Hepatocyte (in vitro differentiated cells): ENCODE measurements around the gene MCM5. TPM values are rescaled to one million over a fixed set of nuclear protein-coding genes. Genes with fewer than 3 reads are reported as not detected.
A peak's percentile ranks its signal among the peaks of the same experiment; 100 is the strongest.

Experiments used
- DNase-seq: peaks from one replicate; pipeline ENCODE4 v3.0.0-alpha.2; 2016; ENCODE audit warnings: low spot score
- H2AFZ ChIP-seq: fragments of 200-600 bp; sonication (generic); 2 replicates; pipeline ENCODE4 v1.6.0; 2016; ENCODE audit warnings: antibody characterized with exemption, mild to moderate bottlenecking
- H3K27ac ChIP-seq: fragments of 200-600 bp; sonication (generic); 2 replicates; pipeline ENCODE4 v1.5.1; 2016; ENCODE audit warnings: mild to moderate bottlenecking
- H3K27me3 ChIP-seq: fragments of 200-600 bp; sonication (generic); 2 replicates; pipeline ENCODE4 v1.6.1; 2016
- H3K36me3 ChIP-seq: fragments of 200-600 bp; sonication (generic); replicated peaks from 2 replicates; pipeline ENCODE4 v1.5.1; 2016; ENCODE audit warnings: low read depth; ENCODE audit not compliant: insufficient read depth
- H3K4me1 ChIP-seq: fragments of 200-600 bp; sonication (generic); 2 replicates; pipeline ENCODE4 v1.5.1; 2016; ENCODE audit warnings: mild to moderate bottlenecking, moderate library complexity; ENCODE audit not compliant: insufficient read depth
- H3K4me2 ChIP-seq: fragments of 200-600 bp; sonication (generic); 2 replicates; pipeline ENCODE4 v1.6.0; 2016
- H3K4me3 ChIP-seq: fragments of 200-600 bp; sonication (generic); 2 replicates; pipeline ENCODE4 v1.5.1; 2016; ENCODE audit warnings: mild to moderate bottlenecking
- H3K79me2 ChIP-seq: fragments of 200-600 bp; sonication (generic); 2 replicates; pipeline ENCODE4 v1.6.0; 2017; ENCODE audit warnings: mild to moderate bottlenecking
- H3K9me2 ChIP-seq: fragments of 200-600 bp; sonication (generic); replicated peaks from 2 replicates; pipeline ENCODE4 v1.6.0; 2017; ENCODE audit warnings: mild to moderate bottlenecking; ENCODE audit not compliant: insufficient read depth
- H3K9me3 ChIP-seq: fragments of 200-600 bp; sonication (generic); 2 replicates; pipeline ENCODE4 v1.5.1; 2016; ENCODE audit warnings: low read depth, mild to moderate bottlenecking
- H4K20me1 ChIP-seq: fragments of 200-600 bp; sonication (generic); 2 replicates; pipeline ENCODE4 v1.6.0; 2016; ENCODE audit warnings: mild to moderate bottlenecking; ENCODE audit not compliant: insufficient read depth, poor library complexity, severe bottlenecking
- CTCF ChIP-seq: fragments of 200-600 bp; sonication (generic); IDR thresholded peaks from 2 replicates; pipeline ENCODE4 v1.5.1; 2016; ENCODE audit warnings: antibody characterized with exemption, mild to moderate bottlenecking; ENCODE audit not compliant: poor library complexity
- EZH2 ChIP-seq: fragments of 200-600 bp; sonication (generic); IDR thresholded peaks from 2 replicates; pipeline ENCODE4 v1.6.1; 2016; ENCODE audit warnings: antibody characterized with exemption, mild to moderate bottlenecking, borderline replicate concordance
- EZH2phosphoT487 ChIP-seq: fragments of 200-600 bp; sonication (generic); IDR thresholded peaks from one replicate; pipeline ENCODE4 v1.6.1; 2018; ENCODE audit warnings: antibody characterized with exemption, mild to moderate bottlenecking, low read depth, moderate library complexity; ENCODE audit not compliant: unreplicated experiment, severe bottlenecking
- WGBS: methylation state at CpG from one replicate; pipeline ENCODE4 v1.1.6; 2016; ENCODE audit warnings: low lambda C conversion rate; ENCODE audit errors: missing lambda C conversion rate; 5-methylcytosine and 5-hydroxymethylcytosine counted together
- polyA plus RNA-seq: library from polyadenylated mRNA; unstranded; fragments of >200 nt; fragmentation: Nextera tagmentation; extraction: Ambion mirVana; gene quantifications from 2 replicates; pipeline ENCODE4 v1.2.1, GENCODE V29; 2016
- total RNA-seq: library from RNA; depleted of rRNA; stranded (reverse); fragments of >200 nt; gene quantifications from 2 replicates; pipeline ENCODE4 v1.2.3, GENCODE V29; 2014

The MCM5 gene
- total RNA-seq (16.0 and 36.1 TPM in 2 replicates), polyA plus RNA-seq (21.7 and 24.4 TPM in 2 replicates)

- Histone ChIP-seq H3K36me3 (no peaks in the 10 kb centered on the region), H3K4me1 (peaks cover 8% of the 10 kb centered on the region), H3K4me2 (peak within 1 kb of the TSS; percentile 98), H3K4me3 (peak within 1 kb of the TSS; percentile 47), H3K9me2 (no peaks in the 10 kb centered on the region), H4K20me1 (no peaks in the 10 kb centered on the region), H3K27ac (peak within 1 kb of the TSS; percentile 53), H3K27me3 (no peaks in the 10 kb centered on the region), H3K9me3 (no peaks in the 10 kb centered on the region), H3K79me2 (peaks cover 12% of the 10 kb centered on the region), H2AFZ (peak within 1 kb of the TSS; percentile 85)
- DNase-seq, result peak; percentile 98
- WGBS, result 5% methylated on average over 63 of the region's 64 CpGs
- TF ChIP-seq EZH2 (no peak), EZH2phosphoT487 (no peak), CTCF (no peak)
These were observed at the start of gene MCM5 for GRCh38 chr22:35399678-35400500. Gene MCM5, plus strand, starts transcription at chr22:35400140. Its CDS starts 299 bp downstream, at chr22:35400439.

GRCh38 chr22:35350539-35351503, 49.1 kb upstream of the MCM5 start:
- no peaks in the 10 kb centered on the region for H4K20me1 ChIP-seq
- no peaks in the 10 kb centered on the region for H3K27me3 ChIP-seq
- H3K36me3 ChIP-seq, result no peaks in the 10 kb centered on the region
- DNase-seq, result peak; percentile 94
- no peaks in the 10 kb centered on the region for H3K9me3 ChIP-seq
- peak overlapping the region; percentile 22 for H3K4me3 ChIP-seq
- peak overlapping the region; percentile 87 for H3K4me2 ChIP-seq
- H3K79me2 ChIP-seq, result no peaks in the 10 kb centered on the region
- WGBS, result 3% methylated on average over 45 of the region's 47 CpGs
- peak overlapping the region; percentile 74 for H3K27ac ChIP-seq
- peaks cover 21% of the 10 kb centered on the region for H3K4me1 ChIP-seq
- TF ChIP-seq EZH2, result no peak
- TF ChIP-seq EZH2phosphoT487, result no peak
- TF ChIP-seq CTCF, result peak; percentile 98
- H3K9me2 ChIP-seq, result no peaks in the 10 kb centered on the region
- peak overlapping the region; percentile 46 for H2AFZ ChIP-seq

GRCh38 chr22:35352214-35353111, 47.5 kb upstream of the MCM5 start:
- DNase-seq, result no peak
- H3K27me3 ChIP-seq, result no peaks in the 10 kb centered on the region
- no peak overlapping the region for H3K27ac ChIP-seq
- no peaks in the 10 kb centered on the region for H3K9me2 ChIP-seq
- peaks cover 25% of the 10 kb centered on the region for H3K4me1 ChIP-seq
- no peaks in the 10 kb centered on the region for H3K36me3 ChIP-seq
- 84% methylated on average over 19 of the region's 19 CpGs for WGBS
- H3K4me2 ChIP-seq, result no peak overlapping the region
- no peak overlapping the region for H3K4me3 ChIP-seq
- no peaks in the 10 kb centered on the region for H4K20me1 ChIP-seq
- H2AFZ ChIP-seq, result no peak overlapping the region
- peak; percentile 7 for TF ChIP-seq CTCF
- no peak for TF ChIP-seq EZH2
- H3K9me3 ChIP-seq, result no peaks in the 10 kb centered on the region
- no peaks in the 10 kb centered on the region for H3K79me2 ChIP-seq
